Large intestine (tissue), 3 donors: ENCODE data around the gene KRTAP19-3. TPM values are rescaled to one million over a fixed set of nuclear protein-coding genes. Genes with fewer than 3 reads are reported as not detected.

Source experiments
- DNase-seq, 2 donors: peaks; one replicate each; pipeline versions ENCODE4 v3.0.0 to v3.0.0-alpha.2; 2013
- H3K27ac ChIP-seq: one replicate; pipeline ENCODE4 v1.5.1; 2013; ENCODE audit warnings: low read length
- H3K27me3 ChIP-seq: 2 replicates; pipeline ENCODE4 v1.6.1; 2013; ENCODE audit warnings: low read length; ENCODE audit not compliant: control insufficient read depth, insufficient read depth
- H3K36me3 ChIP-seq: 2 replicates; pipeline ENCODE4 v1.6.1; 2013; ENCODE audit warnings: low read length; ENCODE audit not compliant: control insufficient read depth, insufficient read depth
- H3K4me1 ChIP-seq: one replicate; pipeline ENCODE4 v1.6.1; 2013; ENCODE audit warnings: low read length; ENCODE audit not compliant: control insufficient read depth, insufficient read depth
- H3K4me3 ChIP-seq: one replicate; pipeline ENCODE4 v1.5.1; 2013; ENCODE audit warnings: low read length
- H3K9me3 ChIP-seq: one replicate; pipeline ENCODE4 v1.6.1; 2013; ENCODE audit warnings: mild to moderate bottlenecking, low read depth, low read length, moderate library complexity; ENCODE audit not compliant: control insufficient read depth
- WGBS: methylation state at CpG from one replicate; pipeline ENCODE4 v1.1.5; 2013; ENCODE audit warnings: low lambda C conversion rate; ENCODE audit not compliant: insufficient coverage; 5-methylcytosine and 5-hydroxymethylcytosine counted together
- polyA plus RNA-seq: library from polyadenylated mRNA; unstranded; fragments of 120-200 nt; gene quantifications from one replicate; pipeline ENCODE4 v1.2.1, GENCODE V29; 2013

The KRTAP19-3 gene
- polyA plus RNA-seq, 1 donor: not detected

GRCh38 chr21:30479259-30479658, 12.6 kb downstream of the KRTAP19-3 start:
- 80% methylated on average over 2 of the region's 4 CpGs for WGBS
- DNase-seq: no peak
- Histone ChIP-seq H3K4me1 (no peaks in the 10 kb centered on the region), H3K36me3 (no peaks in the 10 kb centered on the region), H3K9me3 (no peaks in the 10 kb centered on the region), H3K27me3 (no peaks in the 10 kb centered on the region), H3K27ac (no peak overlapping the region), H3K4me3 (no peak overlapping the region)

DNA sequence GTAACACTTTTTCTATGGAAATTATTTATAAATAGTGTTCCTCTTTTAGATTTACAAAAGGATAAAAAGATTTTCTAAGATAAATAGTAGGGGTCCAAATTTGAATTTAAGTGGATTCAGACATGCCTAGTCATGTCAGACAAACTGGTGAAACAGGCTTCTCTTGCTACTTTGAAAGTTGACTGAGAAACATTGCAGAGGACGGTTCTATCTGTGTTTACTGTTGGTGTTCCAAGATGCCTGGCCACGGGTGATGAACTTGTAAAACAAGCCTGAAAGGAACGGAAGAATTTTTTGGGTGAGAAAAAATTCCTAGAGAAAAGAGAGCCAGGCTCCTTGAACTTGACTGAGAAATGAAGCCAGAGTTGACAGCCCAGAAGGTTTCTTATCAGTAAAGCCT, 13.8 kb downstream of the KRTAP19-3 start:
- no peaks in the 10 kb centered on the region for H3K36me3 ChIP-seq
- H3K27ac ChIP-seq: no peak overlapping the region
- H3K4me1 ChIP-seq: no peaks in the 10 kb centered on the region
- no peaks in the 10 kb centered on the region for H3K27me3 ChIP-seq
- H3K9me3 ChIP-seq: no peaks in the 10 kb centered on the region
- 67% methylated on average over 2 of the region's 3 CpGs for WGBS
- H3K4me3 ChIP-seq: no peak overlapping the region
- DNase-seq: no peak

GRCh38 chr21:30468900-30469714, 22.7 kb downstream of the KRTAP19-3 start:
- WGBS: 100% methylated on average over 1 of the region's 6 CpGs

GRCh38 chr21:30463713-30464112, 28.1 kb downstream of the KRTAP19-3 start:
- H3K4me3 ChIP-seq: no peak overlapping the region
- peaks cover 4% of the 10 kb centered on the region for H3K9me3 ChIP-seq
- H3K27ac ChIP-seq: no peak overlapping the region
- no peaks in the 10 kb centered on the region for H3K27me3 ChIP-seq
- no peaks in the 10 kb centered on the region for H3K36me3 ChIP-seq
- DNase-seq: no peak
- 0% methylated on average over 1 of the region's 3 CpGs for WGBS
- no peaks in the 10 kb centered on the region for H3K4me1 ChIP-seq

More at GRCh38 chr21:30468900-30469714, 22.7 kb downstream of the KRTAP19-3 start:
- Histone ChIP-seq H3K27ac (no peak overlapping the region), H3K4me3 (no peak overlapping the region), H3K9me3 (no peaks in the 10 kb centered on the region), H3K27me3 (no peaks in the 10 kb centered on the region), H3K36me3 (no peaks in the 10 kb centered on the region), H3K4me1 (no peaks in the 10 kb centered on the region)
- DNase-seq: no peak

GRCh38 chr21:30448514-30448913, 43.3 kb downstream of the KRTAP19-3 start:
- 100% methylated on average over 1 of the region's 3 CpGs for WGBS
- Histone ChIP-seq H3K27ac (no peak overlapping the region), H3K4me3 (no peak overlapping the region)

DNA sequence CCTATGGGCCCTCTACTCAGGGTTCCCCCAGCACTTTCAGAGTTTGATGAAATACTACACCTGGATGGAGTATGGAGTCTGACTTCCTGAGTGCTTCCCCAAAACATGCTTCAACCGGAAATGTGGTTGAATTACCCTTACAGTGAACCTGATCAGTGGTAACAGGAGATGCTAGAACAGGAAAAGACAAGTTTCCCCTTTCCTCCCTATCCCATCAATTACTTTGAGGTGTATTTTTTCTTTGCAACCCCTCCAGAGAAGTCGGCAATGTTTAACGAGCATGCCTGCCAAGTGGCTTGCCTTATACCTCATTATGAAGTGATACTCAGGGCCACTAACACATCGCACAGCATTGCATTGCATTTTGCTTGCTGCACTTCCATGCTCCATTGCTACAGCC, 44.8 kb downstream of the KRTAP19-3 start:
- Histone ChIP-seq H3K36me3 (no peaks in the 10 kb centered on the region), H3K27ac (no peak overlapping the region), H3K9me3 (no peaks in the 10 kb centered on the region), H3K4me1 (no peaks in the 10 kb centered on the region), H3K27me3 (no peaks in the 10 kb centered on the region), H3K4me3 (no peak overlapping the region)
- no CpG with 5 or more reads among the region's 4 CpGs for WGBS
- no peak for DNase-seq

More at GRCh38 chr21:30448514-30448913, 43.3 kb downstream of the KRTAP19-3 start:
- no peak for DNase-seq
- H3K36me3 ChIP-seq: no peaks in the 10 kb centered on the region
- no peaks in the 10 kb centered on the region for H3K4me1 ChIP-seq
- H3K27me3 ChIP-seq: no peaks in the 10 kb centered on the region
- H3K9me3 ChIP-seq: no peaks in the 10 kb centered on the region

DNA sequence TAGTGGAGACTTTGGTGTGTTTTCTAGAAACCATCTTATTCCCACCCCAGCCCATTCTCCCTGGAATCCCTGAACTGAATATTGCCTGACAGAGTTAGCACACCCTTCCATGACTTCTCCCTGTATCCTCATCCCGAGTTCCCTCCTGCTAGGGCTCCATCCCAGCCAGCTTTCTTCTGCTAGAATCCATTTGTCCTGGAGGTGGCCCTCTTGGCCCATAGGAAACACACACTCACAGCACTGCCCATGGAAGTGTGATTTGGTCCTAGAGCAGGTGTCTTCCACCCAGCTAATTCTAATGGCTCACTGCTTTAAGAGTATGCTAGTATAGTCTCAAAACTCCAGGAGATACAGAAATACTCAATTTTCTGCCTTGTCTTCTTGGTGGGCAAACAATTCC, 47.6 kb downstream of the KRTAP19-3 start:
- H3K27ac ChIP-seq: no peak overlapping the region
- no peaks in the 10 kb centered on the region for H3K27me3 ChIP-seq
- no peak overlapping the region for H3K4me3 ChIP-seq
- DNase-seq: no peak
- H3K36me3 ChIP-seq: no peaks in the 10 kb centered on the region
- no peaks in the 10 kb centered on the region for H3K9me3 ChIP-seq
- no peaks in the 10 kb centered on the region for H3K4me1 ChIP-seq
- no CpG with 5 or more reads among the region's 1 CpG for WGBS

GRCh38 chr21:30443226-30443625, 48.6 kb downstream of the KRTAP19-3 start:
- DNase-seq: no peak
- Histone ChIP-seq H3K4me3 (no peak overlapping the region), H3K36me3 (no peaks in the 10 kb centered on the region), H3K9me3 (no peaks in the 10 kb centered on the region), H3K4me1 (no peaks in the 10 kb centered on the region), H3K27ac (no peak overlapping the region), H3K27me3 (no peaks in the 10 kb centered on the region)

Other genes starting within 250 kb of the KRTAP19-3 start
- gene KRTAP24-1, start 209.1 kb downstream of the KRTAP19-3 start, polyA plus RNA-seq: not detected
- not detected for gene KRTAP25-1, start 202.5 kb downstream of the KRTAP19-3 start, polyA plus RNA-seq
- not detected for gene KRTAP26-1, start 171.7 kb downstream of the KRTAP19-3 start, polyA plus RNA-seq
- not detected for gene KRTAP27-1, start 154.3 kb downstream of the KRTAP19-3 start, polyA plus RNA-seq
- gene KRTAP23-1, start 143.4 kb downstream of the KRTAP19-3 start, polyA plus RNA-seq: not detected
- gene KRTAP13-2, start 119.7 kb downstream of the KRTAP19-3 start, polyA plus RNA-seq: not detected
- gene KRTAP13-1, start 96.0 kb downstream of the KRTAP19-3 start, polyA plus RNA-seq: not detected
- gene KRTAP13-3, start 66.1 kb downstream of the KRTAP19-3 start, polyA plus RNA-seq: not detected
- not detected for gene KRTAP13-4, start 61.8 kb downstream of the KRTAP19-3 start, polyA plus RNA-seq
- gene KRTAP15-1, start 51.7 kb downstream of the KRTAP19-3 start, polyA plus RNA-seq: not detected
- gene KRTAP19-1, start 11.6 kb downstream of the KRTAP19-3 start, polyA plus RNA-seq: not detected
- not detected for gene KRTAP19-2, start 4.6 kb downstream of the KRTAP19-3 start, polyA plus RNA-seq
- gene KRTAP19-4, start 5.2 kb upstream of the KRTAP19-3 start, polyA plus RNA-seq: not detected
- not detected for gene KRTAP19-5, start 10.1 kb upstream of the KRTAP19-3 start, polyA plus RNA-seq
- gene KRTAP19-6, start 49.9 kb upstream of the KRTAP19-3 start, polyA plus RNA-seq: not detected
- not detected for gene KRTAP19-7, start 69.3 kb upstream of the KRTAP19-3 start, polyA plus RNA-seq
- not detected for gene KRTAP22-2, start 98.4 kb upstream of the KRTAP19-3 start, polyA plus RNA-seq
- not detected for gene KRTAP6-3, start 100.4 kb upstream of the KRTAP19-3 start, polyA plus RNA-seq
- gene KRTAP6-2, start 106.9 kb upstream of the KRTAP19-3 start, polyA plus RNA-seq: not detected
- gene KRTAP22-1, start 109.1 kb upstream of the KRTAP19-3 start, polyA plus RNA-seq: not detected
- not detected for gene KRTAP6-1, start 121.9 kb upstream of the KRTAP19-3 start, polyA plus RNA-seq
- gene KRTAP20-1, start 124.4 kb upstream of the KRTAP19-3 start, polyA plus RNA-seq: not detected
- gene KRTAP20-4, start 128.6 kb upstream of the KRTAP19-3 start, polyA plus RNA-seq: not detected
- not detected for gene KRTAP20-2, start 143.2 kb upstream of the KRTAP19-3 start, polyA plus RNA-seq
- gene KRTAP20-3, start 150.9 kb upstream of the KRTAP19-3 start, polyA plus RNA-seq: not detected
- not detected for gene KRTAP21-3, start 226.8 kb upstream of the KRTAP19-3 start, polyA plus RNA-seq